ENCODE measurements around the gene POLE4. TPM values are rescaled to one million over a fixed set of nuclear protein-coding genes. Genes with fewer than 3 reads are reported as not detected.

POLE4 gene
- total RNA-seq, 1 donor from 2014 or later: 44.2 TPM

DNA sequence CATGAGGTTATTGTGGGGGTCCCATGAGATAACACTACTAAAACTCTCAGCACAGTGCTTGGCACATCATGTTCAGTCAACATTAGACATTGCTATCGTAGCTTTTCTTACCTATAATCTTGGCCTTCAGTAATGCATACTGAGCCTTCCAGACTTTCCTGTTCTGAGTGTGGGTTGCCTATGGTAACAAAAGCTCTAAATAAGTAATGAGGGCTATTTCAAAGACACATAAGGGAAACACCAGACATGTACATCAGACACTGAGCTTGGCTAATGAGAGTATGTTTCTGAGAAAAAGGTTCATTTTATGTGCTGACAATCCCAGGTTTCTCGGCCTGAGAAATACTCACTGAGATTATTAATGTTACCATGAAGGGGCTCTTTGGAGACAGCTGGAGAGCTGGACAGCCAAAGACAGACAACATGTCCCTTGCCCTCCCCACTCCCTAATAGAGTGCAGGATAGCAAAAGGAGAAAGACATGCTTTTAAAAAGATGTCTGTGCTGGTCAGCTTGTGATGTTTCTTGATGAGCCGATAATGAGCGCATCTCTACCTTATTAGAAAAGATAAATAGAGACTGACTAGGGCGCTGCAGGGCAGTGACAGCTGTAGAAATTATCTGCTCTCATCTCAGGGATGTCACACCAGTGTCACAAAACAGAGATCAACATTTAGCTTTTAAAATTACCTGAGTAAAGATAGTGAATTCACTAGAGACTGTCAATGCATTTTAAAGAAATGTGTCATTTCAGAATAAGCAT, 25.4 kb downstream of the POLE4 start:
- no peaks in the 10 kb centered on the region for H3K36me3 Mint-ChIP-seq (ENCODE audit: unreplicated experiment)
- H3K27me3 Mint-ChIP-seq (ENCODE audit: unreplicated experiment): no peaks in the 10 kb centered on the region
- H3K27ac Mint-ChIP-seq (ENCODE audit: unreplicated experiment): no peak overlapping the region
- TF ChIP-seq, protein P1, sequence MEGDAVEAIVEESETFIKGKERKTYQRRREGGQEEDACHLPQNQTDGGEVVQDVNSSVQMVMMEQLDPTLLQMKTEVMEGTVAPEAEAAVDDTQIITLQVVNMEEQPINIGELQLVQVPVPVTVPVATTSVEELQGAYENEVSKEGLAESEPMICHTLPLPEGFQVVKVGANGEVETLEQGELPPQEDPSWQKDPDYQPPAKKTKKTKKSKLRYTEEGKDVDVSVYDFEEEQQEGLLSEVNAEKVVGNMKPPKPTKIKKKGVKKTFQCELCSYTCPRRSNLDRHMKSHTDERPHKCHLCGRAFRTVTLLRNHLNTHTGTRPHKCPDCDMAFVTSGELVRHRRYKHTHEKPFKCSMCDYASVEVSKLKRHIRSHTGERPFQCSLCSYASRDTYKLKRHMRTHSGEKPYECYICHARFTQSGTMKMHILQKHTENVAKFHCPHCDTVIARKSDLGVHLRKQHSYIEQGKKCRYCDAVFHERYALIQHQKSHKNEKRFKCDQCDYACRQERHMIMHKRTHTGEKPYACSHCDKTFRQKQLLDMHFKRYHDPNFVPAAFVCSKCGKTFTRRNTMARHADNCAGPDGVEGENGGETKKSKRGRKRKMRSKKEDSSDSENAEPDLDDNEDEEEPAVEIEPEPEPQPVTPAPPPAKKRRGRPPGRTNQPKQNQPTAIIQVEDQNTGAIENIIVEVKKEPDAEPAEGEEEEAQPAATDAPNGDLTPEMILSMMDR (IDR thresholded peaks at IDR 0.05): no peak
- H3K9me3 Mint-ChIP-seq (ENCODE audit: unreplicated experiment): no peaks in the 10 kb centered on the region
- peaks cover 17% of the 10 kb centered on the region for H3K4me1 Mint-ChIP-seq (ENCODE audit: unreplicated experiment)
- H3K4me3 Mint-ChIP-seq (ENCODE audit: unreplicated experiment): no peak overlapping the region
- DNase-seq (ENCODE audit: extremely low spot score, unreplicated experiment): no peak

DNA sequence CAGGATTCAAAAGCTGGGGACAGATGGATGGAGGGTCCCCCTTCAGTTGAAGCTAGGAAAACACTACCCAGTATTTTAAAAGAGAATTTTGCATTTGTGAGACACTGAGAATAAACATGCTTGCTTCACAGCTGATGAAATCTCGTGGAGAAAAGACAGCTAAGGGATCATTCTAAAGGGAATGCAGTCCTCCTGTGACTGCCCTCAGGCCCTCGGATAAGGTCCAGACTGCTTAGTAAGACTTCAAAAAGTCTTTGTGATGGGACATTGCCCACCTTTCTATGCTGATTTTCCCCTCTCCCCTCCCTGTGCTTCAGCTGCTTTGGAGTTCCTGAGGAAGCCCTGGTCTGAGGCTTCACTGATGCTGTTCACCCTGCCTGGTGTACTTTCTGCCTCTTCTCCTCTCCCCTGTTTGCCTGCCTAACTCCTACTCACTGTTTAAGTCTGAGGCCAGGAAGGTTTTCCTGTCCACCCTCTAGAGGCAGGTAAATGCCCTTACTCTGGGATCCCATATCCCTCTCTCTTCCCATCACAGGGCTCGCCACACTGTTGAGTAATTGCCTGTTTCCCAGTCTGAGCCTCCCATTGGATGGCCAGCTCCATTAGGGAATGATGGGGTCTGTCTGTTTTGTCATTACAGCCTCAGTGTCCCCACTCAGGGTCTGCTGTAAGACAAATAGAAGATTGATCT, 26.6 kb downstream of the POLE4 start:
- Mint-ChIP-seq H3K36me3 (ENCODE audit: unreplicated experiment) (no peaks in the 10 kb centered on the region), H3K9me3 (ENCODE audit: unreplicated experiment) (no peaks in the 10 kb centered on the region), H3K27me3 (ENCODE audit: unreplicated experiment) (no peaks in the 10 kb centered on the region), H3K4me3 (ENCODE audit: unreplicated experiment) (no peak overlapping the region), H3K4me1 (ENCODE audit: unreplicated experiment) (peaks cover 17% of the 10 kb centered on the region), H3K27ac (ENCODE audit: unreplicated experiment) (no peak overlapping the region)
- TF ChIP-seq, protein P1 (IDR thresholded peaks at IDR 0.05): no peak
- no peak for DNase-seq (ENCODE audit: extremely low spot score, unreplicated experiment)

DNA sequence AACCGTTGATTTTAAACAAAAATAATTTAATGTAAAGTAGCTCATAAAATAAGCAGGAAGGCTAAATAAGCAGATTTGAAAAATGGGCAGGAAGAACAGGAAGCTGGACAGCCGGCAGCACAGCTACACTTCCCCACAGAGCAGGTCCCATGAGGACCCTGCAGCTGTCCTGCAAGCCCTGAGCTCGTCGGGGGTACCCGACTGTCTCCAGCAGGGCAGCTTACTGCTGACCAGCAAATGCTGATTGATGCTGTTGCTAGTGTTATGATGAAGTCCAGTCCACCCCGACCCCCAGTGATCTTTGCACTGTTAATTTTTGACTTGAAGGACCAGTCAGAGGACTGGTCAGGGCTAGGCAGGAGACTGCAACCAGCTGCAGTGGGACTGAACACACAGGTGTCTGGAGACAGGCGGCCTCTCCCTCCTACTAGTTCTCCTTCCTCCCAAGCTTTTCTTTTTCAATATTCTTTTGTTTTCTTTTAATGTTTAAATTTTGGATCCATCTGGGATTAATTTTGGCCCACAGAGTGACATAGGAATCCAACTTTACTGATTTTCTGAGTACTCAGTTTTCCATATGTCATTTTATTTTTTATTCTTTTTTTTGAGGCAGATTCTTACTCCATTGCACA, 27.7 kb downstream of the POLE4 start:
- H3K36me3 Mint-ChIP-seq (ENCODE audit: unreplicated experiment): no peaks in the 10 kb centered on the region
- H3K4me1 Mint-ChIP-seq (ENCODE audit: unreplicated experiment): peaks cover 17% of the 10 kb centered on the region
- DNase-seq (ENCODE audit: extremely low spot score, unreplicated experiment): no peak
- TF ChIP-seq, protein P1 (IDR thresholded peaks at IDR 0.05): no peak
- no peaks in the 10 kb centered on the region for H3K27me3 Mint-ChIP-seq (ENCODE audit: unreplicated experiment)
- no peak overlapping the region for H3K4me3 Mint-ChIP-seq (ENCODE audit: unreplicated experiment)
- H3K27ac Mint-ChIP-seq (ENCODE audit: unreplicated experiment): no peak overlapping the region
- H3K9me3 Mint-ChIP-seq (ENCODE audit: unreplicated experiment): no peaks in the 10 kb centered on the region

DNA sequence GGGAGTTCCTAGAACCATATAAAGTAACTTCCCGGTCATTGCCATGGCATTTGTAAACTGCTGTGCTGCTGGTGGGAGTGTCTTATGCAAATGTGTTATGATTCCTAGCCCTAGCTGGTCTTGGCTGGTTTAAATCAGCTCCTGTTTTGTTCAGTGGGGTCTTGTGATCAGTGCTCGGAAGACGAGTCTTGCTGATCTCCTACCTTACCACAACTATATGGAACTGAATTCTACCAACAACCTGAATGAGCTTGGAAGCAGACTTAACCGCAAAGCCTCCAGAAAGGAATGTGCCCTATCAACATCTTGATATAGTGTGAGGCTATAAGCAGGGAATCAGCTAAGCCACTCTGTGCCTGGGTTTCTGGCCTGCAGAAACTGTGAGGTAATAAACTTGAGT, 33.5 kb downstream of the POLE4 start:
- H3K27ac Mint-ChIP-seq (ENCODE audit: unreplicated experiment): no peak overlapping the region
- TF ChIP-seq, protein P1 (IDR thresholded peaks at IDR 0.05): no peak
- H3K36me3 Mint-ChIP-seq (ENCODE audit: unreplicated experiment): no peaks in the 10 kb centered on the region
- H3K4me1 Mint-ChIP-seq (ENCODE audit: unreplicated experiment): no peaks in the 10 kb centered on the region
- H3K9me3 Mint-ChIP-seq (ENCODE audit: unreplicated experiment): no peaks in the 10 kb centered on the region
- DNase-seq (ENCODE audit: extremely low spot score, unreplicated experiment): no peak
- H3K27me3 Mint-ChIP-seq (ENCODE audit: unreplicated experiment): no peaks in the 10 kb centered on the region
- H3K4me3 Mint-ChIP-seq (ENCODE audit: unreplicated experiment): no peak overlapping the region

DNA sequence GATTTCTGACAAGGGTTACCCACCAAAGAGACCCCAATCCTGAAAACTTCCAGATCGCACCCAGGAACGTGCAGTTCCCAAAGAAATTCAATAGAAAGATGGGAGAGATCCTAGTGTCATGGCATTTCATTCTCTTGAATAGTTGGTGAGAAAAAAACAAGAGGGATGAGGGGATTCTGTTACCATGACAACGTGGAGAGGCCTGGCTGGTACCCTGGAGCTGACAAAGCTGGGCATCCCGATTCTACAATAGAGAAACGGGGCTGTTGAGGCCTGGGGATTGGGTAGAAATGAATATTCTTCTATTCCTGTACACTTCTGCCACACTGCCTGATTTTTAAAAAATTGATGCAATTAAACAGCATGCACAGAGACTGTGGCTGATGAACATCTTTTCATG, 41.0 kb downstream of the POLE4 start:
- no peak overlapping the region for H3K4me3 Mint-ChIP-seq (ENCODE audit: unreplicated experiment)
- TF ChIP-seq, protein P1 (IDR thresholded peaks at IDR 0.05): no peak
- no peak for DNase-seq (ENCODE audit: extremely low spot score, unreplicated experiment)
- no peaks in the 10 kb centered on the region for H3K9me3 Mint-ChIP-seq (ENCODE audit: unreplicated experiment)
- H3K27me3 Mint-ChIP-seq (ENCODE audit: unreplicated experiment): no peaks in the 10 kb centered on the region
- H3K36me3 Mint-ChIP-seq (ENCODE audit: unreplicated experiment): no peaks in the 10 kb centered on the region
- H3K27ac Mint-ChIP-seq (ENCODE audit: unreplicated experiment): no peak overlapping the region
- no peaks in the 10 kb centered on the region for H3K4me1 Mint-ChIP-seq (ENCODE audit: unreplicated experiment)
